Measurements from ENCODE around the gene C17orf50.

The C17orf50 gene

DNA sequence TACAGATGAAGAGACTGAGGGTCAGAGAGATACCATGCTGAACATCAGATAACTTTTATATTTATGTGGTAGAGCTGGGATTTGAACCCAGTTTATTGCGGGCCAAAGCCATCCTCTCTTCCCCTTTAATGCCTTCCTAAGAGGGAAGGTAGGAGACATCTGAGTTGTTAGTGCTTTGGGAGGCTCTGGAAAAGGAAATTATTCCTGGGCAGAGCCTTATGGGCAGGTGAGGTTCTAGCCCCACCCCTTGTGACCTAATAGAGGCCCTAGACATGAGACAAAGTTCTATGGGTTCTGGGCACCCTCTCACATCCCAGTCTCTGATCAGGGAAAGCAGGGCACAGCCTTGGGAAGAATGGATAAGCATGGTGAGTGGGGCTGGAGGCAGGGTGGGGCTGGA is at the start of gene C17orf50:
Gene C17orf50, plus strand, starts transcription at position 301 of the 400 bp plus-strand sequence. Its CDS starts 55 bp downstream, at position 356.
- Mint-ChIP-seq H3K4me3 (no peak within 1 kb of the TSS), H3K27ac (no peak within 1 kb of the TSS)

DNA sequence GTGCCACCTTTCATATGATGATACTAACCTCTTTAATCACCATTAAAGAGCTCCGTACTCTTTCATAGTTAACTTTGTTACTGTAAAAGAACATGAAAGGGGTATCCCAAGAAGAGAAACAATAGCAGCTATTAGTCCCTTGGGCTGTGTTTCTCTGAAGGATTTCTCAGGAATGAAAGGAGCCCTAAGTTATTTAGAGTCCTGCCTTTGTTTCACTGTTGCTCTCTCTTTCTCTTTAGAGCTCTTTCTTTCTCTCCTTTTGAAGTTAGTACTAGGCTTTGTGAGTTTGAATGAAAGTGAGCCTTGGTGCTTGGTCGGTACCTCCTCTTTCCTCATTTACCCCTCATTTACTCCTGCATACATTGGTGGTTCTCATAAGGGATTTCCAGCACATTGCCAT is 49.7 kb upstream of the C17orf50 start:
- Mint-ChIP-seq H3K4me3 (no peak overlapping the region), H3K36me3 (ENCODE audit: low read depth) (peaks cover 24% of the 10 kb centered on the region), H3K4me1 (peaks cover 19% of the 10 kb centered on the region), H3K27ac (no peak overlapping the region), H3K9me3 (no peaks in the 10 kb centered on the region), H3K27me3 (no peaks in the 10 kb centered on the region)
- ATAC-seq: no peak
- no peak for DNase-seq

More for the DNA sequence above, at the start of gene C17orf50:
- no peaks in the 10 kb centered on the region for H3K9me3 Mint-ChIP-seq
- H3K4me1 Mint-ChIP-seq: peaks cover 12% of the 10 kb centered on the region
- H3K36me3 Mint-ChIP-seq (ENCODE audit: low read depth): no peaks in the 10 kb centered on the region
- ATAC-seq (no peak), DNase-seq (no peak)
- H3K27me3 Mint-ChIP-seq: no peaks in the 10 kb centered on the region

DNA sequence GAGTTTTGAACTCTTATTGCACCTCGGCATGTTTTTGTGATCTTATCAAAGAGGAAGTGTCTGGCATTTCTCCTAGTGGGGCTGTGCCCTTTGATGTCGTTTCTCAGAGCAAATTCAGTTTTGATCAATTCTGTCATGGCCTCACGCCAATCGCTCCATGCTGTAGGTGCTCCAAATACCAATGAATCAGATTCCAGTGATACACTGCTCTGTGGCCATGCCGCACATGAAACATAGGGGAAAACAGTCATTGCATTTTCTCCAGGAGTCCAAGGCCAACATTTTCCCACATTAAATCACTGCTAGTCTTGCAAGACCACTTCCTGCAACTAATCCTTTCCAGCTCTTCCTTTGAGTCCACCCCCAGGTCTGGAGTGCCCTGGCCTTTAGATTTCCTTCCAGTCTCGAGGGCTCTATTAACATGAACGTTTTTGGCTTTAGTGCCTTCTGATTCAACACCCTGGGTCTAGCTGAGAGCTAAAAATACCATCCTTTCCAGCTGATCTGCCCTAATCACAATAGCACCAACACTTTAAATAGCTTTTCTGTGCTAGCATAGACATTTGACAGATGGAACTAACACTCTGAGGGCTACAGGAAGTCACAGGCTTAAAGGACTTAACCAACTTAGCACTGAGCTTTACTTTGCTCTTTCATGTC is 47.5 kb upstream of the C17orf50 start:
- peak; percentile 54 for ATAC-seq

DNA sequence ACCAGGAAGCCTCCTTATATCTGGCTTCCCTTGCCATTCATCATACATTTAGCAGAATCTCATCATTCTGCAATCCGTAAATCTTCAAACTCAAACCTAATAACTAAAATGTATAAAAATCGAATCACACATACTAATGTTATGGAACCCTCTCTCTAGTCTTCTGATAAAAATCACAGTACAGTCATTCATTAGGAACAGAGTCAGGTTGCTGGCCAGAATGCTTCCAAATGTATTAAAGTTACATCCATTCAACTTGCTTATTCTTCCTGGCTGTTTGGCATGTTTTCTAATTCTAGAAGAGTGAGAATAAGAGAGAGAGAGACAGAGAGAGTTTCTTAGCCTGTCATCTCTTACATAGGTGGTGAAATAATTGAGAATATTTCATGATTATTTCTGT is 45.7 kb upstream of the C17orf50 start:
- peaks cover 3% of the 10 kb centered on the region for H3K4me1 Mint-ChIP-seq
- ATAC-seq (no peak), DNase-seq (no peak)
- H3K36me3 Mint-ChIP-seq (ENCODE audit: low read depth): peaks cover 39% of the 10 kb centered on the region
- H3K27ac Mint-ChIP-seq: no peak overlapping the region
- H3K27me3 Mint-ChIP-seq: no peaks in the 10 kb centered on the region
- H3K9me3 Mint-ChIP-seq: no peaks in the 10 kb centered on the region
- no peak overlapping the region for H3K4me3 Mint-ChIP-seq

More for the DNA sequence above, 47.5 kb upstream of the C17orf50 start:
- Mint-ChIP-seq H3K9me3 (no peaks in the 10 kb centered on the region), H3K4me1 (peaks cover 11% of the 10 kb centered on the region), H3K4me3 (no peak overlapping the region), H3K27ac (no peak overlapping the region), H3K27me3 (no peaks in the 10 kb centered on the region), H3K36me3 (ENCODE audit: low read depth) (peaks cover 34% of the 10 kb centered on the region)
- no peak for DNase-seq

DNA sequence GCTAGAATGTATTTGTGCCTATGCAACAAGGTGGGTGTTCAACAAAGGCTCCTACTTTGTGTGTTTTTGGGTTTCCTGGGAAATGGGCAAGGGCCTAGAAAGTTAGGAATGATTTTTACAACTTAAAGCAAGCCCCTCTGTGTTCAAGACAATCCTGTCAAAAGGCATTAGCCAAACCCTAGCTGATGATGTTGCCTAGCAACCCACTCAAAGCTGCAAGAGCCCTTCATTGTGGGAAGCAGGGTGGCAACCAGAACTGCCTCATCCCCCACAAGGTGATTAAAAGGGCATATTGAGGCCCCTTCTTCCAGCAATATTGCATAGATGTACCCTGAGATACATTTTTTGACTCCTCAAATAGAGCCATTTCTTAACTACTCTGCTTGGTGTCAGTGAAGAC is 45.3 kb upstream of the C17orf50 start:
- Mint-ChIP-seq H3K36me3 (ENCODE audit: low read depth) (peaks cover 38% of the 10 kb centered on the region), H3K4me3 (no peak overlapping the region), H3K4me1 (peaks cover 3% of the 10 kb centered on the region), H3K27me3 (no peaks in the 10 kb centered on the region), H3K9me3 (no peaks in the 10 kb centered on the region), H3K27ac (no peak overlapping the region)
- ATAC-seq: no peak
- no peak for DNase-seq

DNA sequence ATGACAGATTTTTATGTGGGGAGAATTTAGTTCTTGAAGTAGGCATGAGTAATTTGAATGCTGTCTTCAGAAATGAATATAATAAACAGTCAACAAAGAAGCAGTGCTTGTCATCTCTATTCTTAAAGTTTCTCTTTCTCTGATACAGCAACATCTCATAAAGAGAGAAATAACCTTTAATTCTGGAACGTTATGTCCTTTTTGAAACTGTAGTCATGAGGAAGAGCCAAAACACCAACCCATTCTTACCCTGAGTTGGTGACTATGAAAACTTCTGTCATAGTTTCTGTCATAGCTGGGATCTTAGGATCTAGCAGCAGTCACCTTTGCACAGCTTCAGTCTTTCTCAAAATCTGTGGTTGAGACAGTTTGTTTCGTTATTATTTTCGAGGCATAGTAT is 44.5 kb upstream of the C17orf50 start:
- Mint-ChIP-seq H3K9me3 (no peaks in the 10 kb centered on the region), H3K36me3 (ENCODE audit: low read depth) (peaks cover 36% of the 10 kb centered on the region), H3K27ac (no peak overlapping the region), H3K27me3 (no peaks in the 10 kb centered on the region), H3K4me1 (peaks cover 3% of the 10 kb centered on the region), H3K4me3 (no peak overlapping the region)
- DNase-seq (no peak), ATAC-seq (no peak)

DNA sequence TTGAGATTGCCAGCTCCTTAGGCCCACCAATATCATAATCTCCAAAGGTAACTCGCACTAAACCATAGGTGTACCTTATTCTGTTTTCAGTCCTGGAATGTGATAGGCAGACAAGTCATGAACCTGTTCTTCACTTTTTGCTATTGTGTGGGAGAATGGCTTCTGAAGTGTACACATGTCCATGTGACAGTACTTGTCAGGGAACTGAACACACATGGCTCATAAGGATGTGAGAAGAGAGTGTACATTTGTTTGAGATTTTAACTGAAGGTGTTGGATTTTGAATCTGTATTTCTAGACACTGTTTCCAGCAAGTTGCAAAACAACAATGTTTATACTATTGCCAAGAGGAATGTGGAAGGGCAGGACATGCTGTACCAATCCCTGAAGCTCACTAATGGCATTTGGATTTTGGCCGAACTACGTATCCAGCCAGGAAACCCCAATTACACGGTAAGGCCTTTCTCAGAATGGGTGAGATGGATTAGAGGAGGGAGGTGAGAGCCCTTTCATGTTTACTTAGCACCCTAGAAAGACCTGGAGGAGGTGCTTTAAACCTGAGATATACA is 43.7 kb upstream of the C17orf50 start:
- DNase-seq (no peak), ATAC-seq (no peak)
- H3K36me3 Mint-ChIP-seq (ENCODE audit: low read depth): peaks cover 31% of the 10 kb centered on the region
- H3K27ac Mint-ChIP-seq: no peak overlapping the region
- H3K4me1 Mint-ChIP-seq: peaks cover 2% of the 10 kb centered on the region
- no peak overlapping the region for H3K4me3 Mint-ChIP-seq
- no peaks in the 10 kb centered on the region for H3K27me3 Mint-ChIP-seq
- no peaks in the 10 kb centered on the region for H3K9me3 Mint-ChIP-seq

DNA sequence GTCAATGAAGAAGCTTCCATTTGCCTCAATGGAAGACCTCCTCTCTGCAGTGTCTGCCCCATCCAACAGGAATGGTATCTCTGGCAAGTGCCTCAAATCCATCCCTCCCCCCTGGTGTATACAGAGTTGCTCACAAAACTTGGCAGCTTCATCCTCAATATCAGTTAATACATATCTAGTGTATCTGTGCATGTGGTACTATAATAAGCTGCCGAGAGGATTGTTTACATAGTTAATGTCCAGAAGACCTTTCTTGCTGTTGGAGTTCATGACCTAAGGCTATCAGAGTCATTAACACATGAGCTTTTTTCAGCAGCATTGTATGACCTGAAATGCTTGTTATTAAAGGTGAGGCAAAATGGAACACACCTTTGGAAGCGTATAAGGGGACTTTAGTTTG is 43.2 kb upstream of the C17orf50 start:
- Mint-ChIP-seq H3K4me1 (no peaks in the 10 kb centered on the region), H3K27ac (no peak overlapping the region), H3K9me3 (no peaks in the 10 kb centered on the region), H3K4me3 (no peak overlapping the region), H3K27me3 (no peaks in the 10 kb centered on the region), H3K36me3 (ENCODE audit: low read depth) (peaks cover 30% of the 10 kb centered on the region)
- ATAC-seq (no peak), DNase-seq (no peak)

DNA sequence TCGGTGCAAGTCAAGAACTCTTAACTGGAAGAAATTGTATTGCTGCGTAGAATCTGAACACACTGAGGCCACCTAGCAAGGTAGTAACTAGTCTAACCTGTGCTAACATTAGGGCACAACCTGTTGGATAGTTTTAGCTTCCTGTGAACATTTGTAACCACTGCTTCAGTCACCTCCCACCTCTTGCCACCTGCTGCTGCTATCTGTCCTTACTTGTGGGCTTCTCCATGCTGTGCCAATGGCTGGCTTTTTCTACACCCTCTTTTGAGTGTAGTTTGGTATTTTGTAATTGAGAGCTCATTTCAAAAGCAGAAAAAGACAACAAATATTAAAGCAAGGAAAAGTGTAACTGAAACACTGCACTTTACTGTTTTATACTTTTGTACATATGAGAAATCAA is 37.0 kb upstream of the C17orf50 start:
- no peak for ATAC-seq
- Mint-ChIP-seq H3K4me1 (no peaks in the 10 kb centered on the region), H3K9me3 (no peaks in the 10 kb centered on the region), H3K36me3 (ENCODE audit: low read depth) (peaks cover 30% of the 10 kb centered on the region), H3K27ac (no peak overlapping the region), H3K27me3 (no peaks in the 10 kb centered on the region), H3K4me3 (no peak overlapping the region)
- no peak for DNase-seq

DNA sequence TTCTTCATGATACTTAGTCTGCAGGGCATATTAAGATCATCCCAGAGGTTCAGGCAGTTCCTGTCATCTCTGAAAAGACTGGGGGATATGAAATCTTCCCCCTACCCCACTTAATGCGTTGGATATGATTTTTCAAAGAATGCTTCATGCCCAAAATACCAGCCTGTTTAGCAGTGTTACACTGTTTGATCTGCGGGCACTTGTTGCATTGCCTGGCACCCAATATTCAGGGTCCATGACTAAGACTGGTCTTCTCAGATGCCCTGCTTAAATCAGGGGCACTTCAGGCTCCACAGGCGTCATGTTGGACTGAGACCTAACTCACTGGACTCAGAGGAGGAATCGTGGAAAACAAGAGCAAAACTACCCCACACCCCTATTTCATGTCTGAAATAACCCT is 35.6 kb upstream of the C17orf50 start:
- H3K4me1 Mint-ChIP-seq: no peaks in the 10 kb centered on the region
- no peak for DNase-seq
- no peaks in the 10 kb centered on the region for H3K27me3 Mint-ChIP-seq
- H3K9me3 Mint-ChIP-seq: no peaks in the 10 kb centered on the region
- no peak overlapping the region for H3K4me3 Mint-ChIP-seq
- peaks cover 24% of the 10 kb centered on the region for H3K36me3 Mint-ChIP-seq (ENCODE audit: low read depth)
- H3K27ac Mint-ChIP-seq: no peak overlapping the region
- no peak for ATAC-seq

DNA sequence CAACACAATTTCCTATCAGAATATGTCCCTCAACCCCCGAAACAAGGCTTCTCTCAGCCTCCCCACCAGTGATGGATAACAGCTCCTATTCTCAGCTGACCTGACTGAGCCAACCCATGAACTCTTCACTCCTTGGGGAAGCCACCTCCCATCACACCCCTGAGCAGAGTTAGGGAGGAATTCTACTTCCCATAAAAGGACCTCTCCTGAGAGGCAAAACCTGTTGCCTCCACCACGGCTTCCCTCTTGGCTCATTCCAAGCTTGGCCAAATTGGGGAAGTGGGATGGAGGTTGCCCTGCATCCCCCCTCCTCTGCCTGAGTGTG is 34.9 kb upstream of the C17orf50 start:
- Mint-ChIP-seq H3K4me1 (peaks cover 5% of the 10 kb centered on the region), H3K36me3 (ENCODE audit: low read depth) (peaks cover 23% of the 10 kb centered on the region), H3K9me3 (no peaks in the 10 kb centered on the region), H3K4me3 (no peak overlapping the region), H3K27ac (no peak overlapping the region), H3K27me3 (no peaks in the 10 kb centered on the region)
- ATAC-seq (no peak), DNase-seq (no peak)

DNA sequence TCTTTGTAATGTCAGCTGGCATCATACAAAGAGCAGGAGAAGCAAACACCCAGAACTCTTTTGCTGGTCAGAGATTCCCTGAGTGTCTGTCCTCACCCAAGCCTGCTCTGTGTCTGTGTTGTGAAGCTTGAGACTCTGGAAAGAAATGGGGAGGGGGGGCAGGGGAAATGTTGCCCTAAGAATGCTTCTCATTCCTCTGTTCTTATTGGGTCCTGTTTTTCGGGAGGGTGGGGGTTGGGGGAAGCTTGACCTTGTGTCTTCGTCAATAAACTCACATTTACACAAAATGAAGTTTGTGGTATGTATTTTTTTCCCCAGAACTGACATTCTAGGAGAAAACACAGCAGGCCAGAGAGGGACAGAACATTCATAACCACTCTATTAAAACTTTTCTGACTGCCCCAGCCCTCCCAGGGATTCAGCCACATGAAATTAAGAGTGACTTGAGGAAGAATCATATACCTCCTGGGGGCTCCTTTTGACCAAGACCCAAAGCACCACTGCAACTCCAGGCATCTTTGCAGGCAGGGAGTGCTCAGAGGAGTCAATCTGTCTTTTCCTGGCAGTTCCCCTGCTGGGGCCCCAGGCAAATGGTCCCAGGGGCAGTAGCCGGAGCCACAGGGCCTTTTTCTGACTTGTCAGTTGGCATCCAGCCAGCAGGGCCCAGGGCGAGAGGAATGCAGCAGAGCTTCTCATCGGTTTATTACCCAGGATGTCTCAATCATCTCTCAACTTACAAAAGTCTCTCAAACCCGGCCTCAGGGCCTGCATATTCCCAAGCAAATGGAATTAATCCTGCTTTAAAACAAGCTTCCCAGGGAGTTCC is 34.3 kb upstream of the C17orf50 start:
- H3K9me3 Mint-ChIP-seq: no peaks in the 10 kb centered on the region
- ATAC-seq (no peak), DNase-seq (no peak)
- no peak overlapping the region for H3K4me3 Mint-ChIP-seq
- no peaks in the 10 kb centered on the region for H3K27me3 Mint-ChIP-seq
- H3K27ac Mint-ChIP-seq: no peak overlapping the region
- H3K4me1 Mint-ChIP-seq: peaks cover 11% of the 10 kb centered on the region
- H3K36me3 Mint-ChIP-seq (ENCODE audit: low read depth): peaks cover 23% of the 10 kb centered on the region

DNA sequence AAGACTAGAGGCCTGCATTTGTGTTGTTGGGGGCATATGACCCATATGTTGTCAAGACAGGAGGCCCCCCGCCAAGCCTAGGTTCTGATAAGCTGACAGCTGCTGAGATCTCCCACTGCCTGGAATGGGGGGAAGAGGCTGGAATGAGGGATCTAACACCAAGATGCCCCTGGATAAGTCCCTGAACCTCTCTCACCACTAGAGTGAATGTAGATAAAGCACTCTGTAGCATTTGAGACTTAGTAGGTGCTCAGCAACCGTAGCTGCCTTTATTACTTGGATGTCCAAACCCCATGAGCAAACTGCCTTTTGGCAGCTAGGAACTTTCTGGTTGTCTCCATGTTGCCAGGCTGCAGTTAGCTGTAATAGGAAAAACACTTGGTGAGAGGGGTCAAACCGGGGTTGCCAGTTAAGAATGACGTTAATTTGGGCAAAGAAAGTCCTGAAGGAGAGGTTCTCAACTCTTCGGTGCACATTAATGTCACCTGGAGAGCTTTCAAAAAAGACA is 33.7 kb upstream of the C17orf50 start:
- Mint-ChIP-seq H3K4me3 (no peak overlapping the region), H3K27me3 (no peaks in the 10 kb centered on the region), H3K4me1 (peaks cover 11% of the 10 kb centered on the region), H3K9me3 (no peaks in the 10 kb centered on the region), H3K36me3 (ENCODE audit: low read depth) (peaks cover 23% of the 10 kb centered on the region), H3K27ac (no peak overlapping the region)
- ATAC-seq: no peak
- DNase-seq: no peak

DNA sequence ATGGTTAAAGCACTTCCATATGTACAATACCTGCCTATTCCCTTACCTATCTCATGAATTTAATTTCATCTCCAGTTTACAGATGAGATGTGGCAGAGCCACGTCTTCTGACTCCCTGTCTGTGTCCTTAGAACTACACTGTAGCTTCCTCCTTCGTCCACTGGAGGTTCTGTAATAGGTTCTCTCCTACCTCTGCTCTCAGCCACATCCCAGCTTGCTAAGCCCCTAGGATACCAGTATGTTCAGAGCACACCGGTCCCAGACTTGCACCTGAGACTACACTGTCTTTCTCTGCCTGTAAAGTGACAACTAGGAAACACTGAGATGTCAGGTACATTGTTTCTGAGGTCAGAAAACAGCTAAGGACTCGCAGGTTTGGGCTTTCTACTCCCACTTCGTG is 33.1 kb upstream of the C17orf50 start:
- peaks cover 11% of the 10 kb centered on the region for H3K4me1 Mint-ChIP-seq
- no peaks in the 10 kb centered on the region for H3K27me3 Mint-ChIP-seq
- ATAC-seq: no peak
- H3K36me3 Mint-ChIP-seq (ENCODE audit: low read depth): peaks cover 23% of the 10 kb centered on the region
- no peak overlapping the region for H3K27ac Mint-ChIP-seq
- no peaks in the 10 kb centered on the region for H3K9me3 Mint-ChIP-seq
- no peak overlapping the region for H3K4me3 Mint-ChIP-seq
- no peak for DNase-seq

DNA sequence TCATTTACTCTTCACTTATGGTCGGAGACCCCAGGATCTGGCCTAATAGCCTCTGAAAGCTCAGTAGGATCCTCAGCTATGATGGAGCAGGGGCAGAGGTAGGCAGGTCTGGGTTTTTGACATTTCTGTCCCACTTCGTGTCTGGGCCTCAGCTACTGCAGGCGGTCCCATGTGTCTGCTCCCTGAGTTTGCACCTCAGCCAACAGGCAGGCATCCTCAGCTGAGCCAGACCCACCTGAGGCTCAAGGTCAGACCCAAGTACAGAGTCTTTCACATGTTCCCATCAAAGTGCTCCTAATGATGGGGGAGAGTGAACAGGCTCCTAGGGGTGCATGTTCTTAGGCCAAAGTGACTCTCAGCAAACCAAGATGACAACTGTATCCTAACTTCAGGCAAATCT is 32.1 kb upstream of the C17orf50 start:
- ATAC-seq: no peak
- Mint-ChIP-seq H3K9me3 (no peaks in the 10 kb centered on the region), H3K27me3 (no peaks in the 10 kb centered on the region), H3K4me1 (peaks cover 11% of the 10 kb centered on the region), H3K36me3 (ENCODE audit: low read depth) (peaks cover 20% of the 10 kb centered on the region), H3K4me3 (no peak overlapping the region), H3K27ac (no peak overlapping the region)
- no peak for DNase-seq

Data from activated naive CD8-positive, alpha-beta T cell treated with anti-CD3 and anti-CD28 coated beads, Interleukin-2, amount 50 U/mL, for 24 hours (primary cell).